GM13976 (cell line): ENCODE data around the gene PRIMPOL.

Experiments
- DNase-seq: peaks from one replicate; pipeline ENCODE4 v3.0.0; 2012; ENCODE audit warnings: low spot score
- in situ Hi-C: fragments of 300-500 bp; cut with MboI; formaldehyde crosslinking; loops from one replicate; pipeline ENCODE4 v1.12.0; 2022; ENCODE audit warnings: low sequenced_read_pairs, mixed read lengths, inconsistent platforms; ENCODE audit not compliant: unreplicated experiment
- TF ChIP-seq, protein P1 (sequence below): IDR thresholded peaks from 2 replicates; pipeline ENCODE4 v1.5.1; 2012; ENCODE audit warnings: borderline replicate concordance, mild to moderate bottlenecking; ENCODE audit not compliant: insufficient read depth; ENCODE audit errors: extremely low read depth, missing control alignments, control extremely low read depth

PRIMPOL gene

DNA sequence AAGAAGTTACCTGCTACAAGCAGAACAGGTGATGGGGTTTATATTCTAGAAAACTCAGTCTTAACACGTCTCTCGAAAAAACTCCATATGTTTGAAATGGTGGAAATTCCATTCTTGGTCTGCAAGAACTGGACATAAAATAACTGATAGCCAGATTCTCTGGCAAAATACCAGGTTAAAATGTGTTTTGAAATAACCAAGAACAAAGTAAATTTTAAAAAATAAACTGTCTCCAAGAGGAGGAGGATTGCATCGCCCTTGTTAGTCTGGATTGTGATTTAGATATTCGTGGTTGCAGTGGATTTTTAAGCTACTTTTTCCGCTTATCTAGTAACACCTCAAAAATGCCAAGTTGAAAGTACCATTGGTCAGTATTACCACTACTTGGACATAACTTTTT lies 43.5 kb downstream of the PRIMPOL start:
- TF ChIP-seq, protein P1, sequence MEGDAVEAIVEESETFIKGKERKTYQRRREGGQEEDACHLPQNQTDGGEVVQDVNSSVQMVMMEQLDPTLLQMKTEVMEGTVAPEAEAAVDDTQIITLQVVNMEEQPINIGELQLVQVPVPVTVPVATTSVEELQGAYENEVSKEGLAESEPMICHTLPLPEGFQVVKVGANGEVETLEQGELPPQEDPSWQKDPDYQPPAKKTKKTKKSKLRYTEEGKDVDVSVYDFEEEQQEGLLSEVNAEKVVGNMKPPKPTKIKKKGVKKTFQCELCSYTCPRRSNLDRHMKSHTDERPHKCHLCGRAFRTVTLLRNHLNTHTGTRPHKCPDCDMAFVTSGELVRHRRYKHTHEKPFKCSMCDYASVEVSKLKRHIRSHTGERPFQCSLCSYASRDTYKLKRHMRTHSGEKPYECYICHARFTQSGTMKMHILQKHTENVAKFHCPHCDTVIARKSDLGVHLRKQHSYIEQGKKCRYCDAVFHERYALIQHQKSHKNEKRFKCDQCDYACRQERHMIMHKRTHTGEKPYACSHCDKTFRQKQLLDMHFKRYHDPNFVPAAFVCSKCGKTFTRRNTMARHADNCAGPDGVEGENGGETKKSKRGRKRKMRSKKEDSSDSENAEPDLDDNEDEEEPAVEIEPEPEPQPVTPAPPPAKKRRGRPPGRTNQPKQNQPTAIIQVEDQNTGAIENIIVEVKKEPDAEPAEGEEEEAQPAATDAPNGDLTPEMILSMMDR, result no peak
- in situ Hi-C loops, result no loop called here
- DNase-seq, result no peak

DNA sequence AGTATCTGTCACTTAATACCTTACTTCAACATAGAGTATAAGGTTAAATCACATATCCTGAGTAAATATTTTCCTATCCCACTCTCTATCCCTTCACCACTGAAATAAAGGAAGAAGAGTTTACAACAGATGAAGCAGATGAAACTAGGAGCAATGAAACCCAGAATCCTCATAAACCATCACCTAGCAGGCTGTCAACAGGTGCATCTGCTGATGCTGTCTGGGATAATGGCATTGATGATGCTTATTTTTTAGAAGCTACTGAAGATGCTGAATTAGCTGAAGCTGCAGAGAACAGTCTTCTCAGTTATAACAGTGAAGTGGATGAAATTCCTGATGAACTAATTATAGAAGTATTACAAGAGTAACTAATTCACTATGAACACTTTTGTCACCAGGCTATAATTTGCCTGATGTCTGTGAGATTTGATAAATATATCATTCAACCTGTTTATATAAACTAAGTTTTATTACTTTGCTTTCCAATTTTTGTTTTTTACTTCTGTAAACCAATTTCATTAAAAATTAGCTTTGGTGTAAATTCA lies 44.9 kb downstream of the PRIMPOL start:
- DNase-seq, result no peak
- in situ Hi-C loops, result no loop called here
- TF ChIP-seq, protein P1, result no peak

DNA sequence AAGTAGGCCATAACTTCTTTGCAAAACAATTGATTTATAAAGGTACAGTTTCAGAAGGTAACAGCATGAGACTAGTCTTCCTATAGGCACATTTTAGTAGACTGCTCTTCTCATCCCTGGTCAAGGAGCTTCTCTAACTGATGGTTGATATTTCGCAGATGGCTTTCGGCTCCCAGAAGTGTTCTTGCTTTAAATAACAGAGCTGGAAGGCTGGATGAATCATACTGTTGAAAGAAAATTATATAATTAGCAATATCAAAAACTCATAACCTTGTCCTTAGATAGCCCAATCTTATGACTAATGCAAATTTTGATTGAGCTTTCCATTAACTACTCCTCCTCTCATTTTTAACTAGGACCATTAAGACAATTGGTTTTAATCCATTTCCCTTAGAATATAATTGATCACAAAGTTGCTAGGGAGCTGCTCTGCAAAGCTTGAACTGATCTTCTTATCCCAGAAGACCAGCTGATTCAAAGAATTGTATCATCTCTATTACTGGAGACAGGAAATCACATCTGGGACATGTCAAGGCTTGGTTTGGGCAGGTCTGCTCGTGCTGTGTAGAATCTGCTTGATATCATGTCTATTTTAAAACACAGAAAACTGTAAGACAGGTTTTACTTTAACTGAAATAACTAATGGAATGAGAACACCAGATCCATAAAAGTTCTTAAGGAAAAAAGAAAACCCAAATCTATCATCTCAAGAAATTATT lies 45.8 kb downstream of the PRIMPOL start:
- TF ChIP-seq, protein P1, result no peak
- no peak for DNase-seq
- in situ Hi-C loops, result no loop called here

DNA sequence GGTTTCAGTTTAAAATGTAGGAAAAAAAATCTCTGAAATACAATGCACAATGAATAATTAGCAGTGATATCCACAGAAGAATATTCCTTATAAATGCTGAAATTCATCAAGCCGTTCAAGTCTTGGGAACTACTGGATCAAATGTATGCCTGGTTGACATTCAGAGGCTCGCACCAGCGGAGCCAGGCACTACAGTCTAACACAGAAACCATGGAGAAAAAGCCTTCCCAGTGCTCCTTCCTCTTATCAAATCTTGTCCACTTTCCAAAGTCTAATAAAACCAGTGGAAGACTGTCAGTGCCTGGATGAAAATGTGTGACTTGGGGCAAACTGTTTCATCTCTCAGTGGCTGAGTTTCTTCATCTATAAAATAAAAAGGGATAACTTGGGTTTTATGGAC lies 48.4 kb downstream of the PRIMPOL start:
- in situ Hi-C loops, result no loop called here
- TF ChIP-seq, protein P1, result no peak
- no peak for DNase-seq

DNA sequence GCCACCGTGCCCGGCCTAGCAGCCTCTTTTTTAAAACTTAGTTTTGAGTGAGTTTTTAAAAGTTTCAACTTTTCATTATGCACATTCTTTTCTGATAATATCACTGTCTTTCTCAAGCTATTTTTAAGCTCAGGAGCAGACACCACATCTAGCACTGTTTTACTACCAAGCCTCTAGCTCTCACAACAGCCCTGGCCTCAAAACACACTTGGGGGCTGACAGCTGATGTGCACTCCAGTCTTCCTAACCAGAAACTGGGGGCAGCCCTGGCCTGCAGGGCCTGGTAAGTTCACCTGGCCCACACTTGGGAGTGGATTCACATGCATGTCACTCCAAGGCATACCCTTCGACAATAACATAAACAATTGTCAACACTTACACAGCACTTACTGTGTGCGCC lies 50.4 kb downstream of the PRIMPOL start:
- TF ChIP-seq, protein P1, result no peak
- in situ Hi-C loops, result no loop called here
- DNase-seq, result no peak

DNA sequence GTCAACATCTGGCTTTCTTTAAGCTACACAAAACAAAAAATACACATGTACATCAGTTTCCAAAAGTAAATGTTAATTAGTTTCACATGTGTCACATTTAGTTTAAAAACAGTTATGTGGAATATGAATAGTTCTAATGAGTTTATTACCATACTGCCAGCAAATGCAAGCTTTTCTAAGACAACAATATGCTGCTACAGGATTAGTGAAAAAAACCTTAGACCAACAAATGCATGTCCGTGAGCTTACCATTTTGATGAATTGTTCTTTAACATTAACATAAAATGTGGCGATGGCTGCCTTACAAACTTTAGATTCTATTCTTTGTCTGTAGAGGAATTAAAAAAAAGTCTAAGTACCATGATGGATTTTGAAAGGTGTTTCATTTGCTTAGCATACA lies 52.6 kb downstream of the PRIMPOL start:
- in situ Hi-C loops, result no loop called here
- DNase-seq, result no peak
- TF ChIP-seq, protein P1, result no peak

DNA sequence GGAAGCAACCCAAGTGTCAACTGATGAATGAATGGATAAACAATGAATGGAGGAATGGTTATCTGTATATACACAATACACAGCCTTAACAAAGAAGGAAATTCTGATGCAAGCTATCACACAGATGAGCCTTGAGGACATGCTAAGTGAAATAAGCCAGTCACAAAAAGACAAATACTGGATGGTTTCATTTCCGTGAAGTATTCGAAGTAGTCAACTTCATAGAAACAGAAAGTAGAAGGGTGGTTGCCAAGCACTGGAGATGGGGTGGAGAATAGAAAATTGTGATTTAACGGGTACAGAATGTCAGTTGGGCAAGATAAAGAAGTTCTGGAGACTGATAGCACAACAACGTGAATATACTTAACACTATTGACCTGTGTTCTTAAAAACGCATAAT lies 56.2 kb downstream of the PRIMPOL start:
- in situ Hi-C loops, result no loop called here
- no peak for DNase-seq
- TF ChIP-seq, protein P1, result no peak
